ENCODE results near the gene PTPA.

PTPA gene

GRCh38 chr9:129150122-129150521, 38.9 kb downstream of the PTPA start:
- no peak for ATAC-seq
- TF ChIP-seq RARB (CRISPR knock-in tag; IDR thresholded peaks at IDR 0.05) (no peak), POU6F1 (CRISPR knock-in tag; IDR thresholded peaks at IDR 0.05; ENCODE audit: borderline replicate concordance, low read depth) (no peak), PPARA (CRISPR knock-in tag; IDR thresholded peaks at IDR 0.05; ENCODE audit: borderline replicate concordance) (no peak), ZFP30 (CRISPR knock-in tag; IDR thresholded peaks at IDR 0.05) (no peak), ARNTL (CRISPR knock-in tag; IDR thresholded peaks at IDR 0.05; ENCODE audit: borderline replicate concordance, low read depth) (no peak), TOX (CRISPR knock-in tag; IDR thresholded peaks at IDR 0.05; ENCODE audit: borderline replicate concordance) (no peak), ZNF565 (CRISPR knock-in tag; conservative IDR thresholded peaks at IDR 0.05; ENCODE audit: low read depth) (no peak), CSRNP3 (CRISPR knock-in tag; IDR thresholded peaks at IDR 0.05) (no peak), CREB5 (CRISPR knock-in tag; IDR thresholded peaks at IDR 0.05; ENCODE audit: low read depth) (no peak), ISL1 (CRISPR knock-in tag; IDR thresholded peaks at IDR 0.05) (no peak), BACH2 (CRISPR knock-in tag; IDR thresholded peaks at IDR 0.05; ENCODE audit: borderline replicate concordance) (no peak), ESRRG (CRISPR knock-in tag; IDR thresholded peaks at IDR 0.05) (no peak), PATZ1 (CRISPR knock-in tag; IDR thresholded peaks at IDR 0.05; ENCODE audit: borderline replicate concordance) (no peak), OSR1 (CRISPR knock-in tag; IDR thresholded peaks at IDR 0.05) (no peak), SNAI2 (CRISPR knock-in tag; IDR thresholded peaks at IDR 0.05) (no peak), ZC3H10 (CRISPR knock-in tag; IDR thresholded peaks at IDR 0.05) (no peak)

GRCh38 chr9:129150672-129151211, 39.5 kb downstream of the PTPA start:
- ATAC-seq, result no peak
- no peak for TF ChIP-seq PPARA (CRISPR knock-in tag; IDR thresholded peaks at IDR 0.05; ENCODE audit: borderline replicate concordance)
- no peak for TF ChIP-seq SNAI2 (CRISPR knock-in tag; IDR thresholded peaks at IDR 0.05)
- no peak for TF ChIP-seq POU6F1 (CRISPR knock-in tag; IDR thresholded peaks at IDR 0.05; ENCODE audit: borderline replicate concordance, low read depth)
- TF ChIP-seq TOX (CRISPR knock-in tag; IDR thresholded peaks at IDR 0.05; ENCODE audit: borderline replicate concordance), result no peak
- TF ChIP-seq CSRNP3 (CRISPR knock-in tag; IDR thresholded peaks at IDR 0.05), result no peak
- no peak for TF ChIP-seq GLIS3 (CRISPR knock-in tag; IDR thresholded peaks at IDR 0.05)
- TF ChIP-seq OSR1 (CRISPR knock-in tag; IDR thresholded peaks at IDR 0.05), result no peak

GRCh38 chr9:129151469-129151868, 40.3 kb downstream of the PTPA start:
- no peak for TF ChIP-seq CREB5 (CRISPR knock-in tag; IDR thresholded peaks at IDR 0.05; ENCODE audit: low read depth)
- no peak for TF ChIP-seq GLIS3 (CRISPR knock-in tag; IDR thresholded peaks at IDR 0.05)
- ATAC-seq, result no peak

Data from SK-N-SH treated with all-trans-retinoic acid at 6 μM for 48 hours (cell line).